ENCODE results near the gene SAAL1.

SAAL1 gene

DNA sequence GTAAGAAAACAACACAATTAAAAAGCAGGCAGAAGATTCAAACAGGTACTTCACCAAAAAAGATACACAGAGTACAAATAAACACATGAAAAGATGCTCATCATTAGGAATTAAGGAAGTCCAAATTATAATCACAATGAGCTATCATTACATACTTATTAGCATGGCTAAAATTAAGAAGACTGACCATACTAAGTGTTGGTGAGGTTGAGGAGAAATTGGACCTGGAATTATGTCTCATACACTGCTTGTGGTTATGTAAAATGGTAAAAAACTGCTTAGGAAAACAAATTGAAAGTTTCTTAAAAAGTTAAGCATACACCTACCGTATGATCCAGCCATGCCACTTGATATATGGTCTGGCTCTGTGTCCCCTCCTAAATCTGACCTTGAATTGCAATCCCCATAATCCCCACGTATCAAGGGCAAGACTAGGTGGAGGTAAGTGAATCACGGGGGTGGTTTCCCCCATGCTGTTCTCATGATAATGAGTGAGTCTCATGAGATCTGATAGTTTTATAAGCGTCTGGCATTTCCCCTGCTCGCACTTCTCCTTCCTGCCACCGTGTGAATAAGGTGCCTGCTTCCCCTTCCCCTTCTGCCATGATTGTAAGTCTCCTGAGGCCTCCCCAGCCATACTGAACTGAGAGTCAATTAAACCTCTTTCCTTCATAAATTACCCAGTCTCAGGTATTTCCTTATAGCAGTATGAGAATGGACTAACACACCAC is 4.8 kb downstream of the SAAL1 start:
- DNase-seq (ENCODE audit: low read depth, low spot score), result no peak
- H3K27ac ChIP-seq, result no peak overlapping the region
- H3K9ac ChIP-seq (ENCODE audit: insufficient read length), result no peak overlapping the region
- TF ChIP-seq EZH2 (IDR thresholded peaks at IDR 0.05) (no peak), FOXP2 (optimal IDR thresholded peaks at IDR 0.05; ENCODE audit: control extremely low read depth, extremely low read length, insufficient read depth) (no peak), POLR2AphosphoS5 (IDR thresholded peaks at IDR 0.05; ENCODE audit: borderline replicate concordance, low read depth, low read length) (no peak)
- H3K9me3 ChIP-seq (ENCODE audit: low read depth, low read length), result no peaks in the 10 kb centered on the region
- no peak overlapping the region for H3K4me3 ChIP-seq
- H3K36me3 ChIP-seq (ENCODE audit: insufficient read depth, low read length), result peaks cover 49% of the 10 kb centered on the region

DNA sequence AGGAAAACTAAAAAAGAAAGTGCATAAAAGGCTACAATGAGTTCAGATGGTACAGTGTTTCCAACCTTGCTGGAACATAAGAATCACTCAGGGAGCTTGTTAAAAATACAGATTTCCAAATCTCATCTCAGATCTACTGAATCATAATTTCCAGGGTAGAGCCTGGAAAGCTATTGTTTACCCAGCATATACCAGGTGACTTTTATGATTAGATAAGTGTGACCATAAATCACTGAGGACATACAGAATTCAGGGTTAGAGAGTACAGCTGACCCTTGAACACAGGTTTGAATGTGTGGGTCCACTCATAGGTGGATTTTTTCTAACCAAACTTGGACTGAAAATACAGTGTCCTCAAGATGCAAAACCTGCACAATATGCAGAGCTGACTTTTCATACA is 11.9 kb downstream of the SAAL1 start:
- Histone ChIP-seq H3K4me3 (no peak overlapping the region), H3K27ac (no peak overlapping the region), H3K36me3 (ENCODE audit: insufficient read depth, low read length) (peaks cover 64% of the 10 kb centered on the region), H3K9ac (ENCODE audit: insufficient read length) (no peak overlapping the region), H3K9me3 (ENCODE audit: low read depth, low read length) (no peaks in the 10 kb centered on the region)
- no peak for TF ChIP-seq POLR2AphosphoS5 (IDR thresholded peaks at IDR 0.05; ENCODE audit: borderline replicate concordance, low read depth, low read length)
- TF ChIP-seq EZH2 (IDR thresholded peaks at IDR 0.05), result no peak
- TF ChIP-seq FOXP2 (optimal IDR thresholded peaks at IDR 0.05; ENCODE audit: control extremely low read depth, extremely low read length, insufficient read depth), result no peak
- DNase-seq (ENCODE audit: low read depth, low spot score), result no peak

- H3K36me3 ChIP-seq (ENCODE audit: insufficient read depth, low read length), result peaks cover 85% of the 10 kb centered on the region
- no peak overlapping the region for H3K9ac ChIP-seq (ENCODE audit: insufficient read length)
- H3K27ac ChIP-seq, result no peak overlapping the region
- no peak for DNase-seq (ENCODE audit: low read depth, low spot score)
- H3K9me3 ChIP-seq (ENCODE audit: low read depth, low read length), result no peaks in the 10 kb centered on the region
- H3K4me3 ChIP-seq, result no peak overlapping the region
- TF ChIP-seq EZH2 (IDR thresholded peaks at IDR 0.05) (no peak), POLR2AphosphoS5 (IDR thresholded peaks at IDR 0.05; ENCODE audit: borderline replicate concordance, low read depth, low read length) (no peak)
Measured at GRCh38 chr11:18091731-18092130, 14.2 kb downstream of the SAAL1 start.

DNA sequence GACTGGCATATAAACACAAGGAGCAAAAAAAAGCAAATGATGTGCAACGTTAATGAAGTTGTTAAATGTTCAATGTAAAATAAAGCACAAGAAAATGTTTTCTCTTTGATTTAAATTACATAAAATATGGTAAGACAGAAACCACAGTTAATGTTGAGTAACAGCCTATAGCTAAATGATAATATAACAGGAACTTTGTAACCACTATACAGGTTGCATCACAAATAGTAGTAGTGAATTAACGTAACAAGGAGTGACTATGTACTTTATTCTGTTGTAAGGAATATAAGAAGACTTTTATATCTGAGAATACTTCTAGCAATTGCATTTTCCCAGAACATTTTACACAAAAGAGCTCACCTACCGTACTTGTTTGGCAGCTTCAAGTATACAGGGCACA is 16.9 kb downstream of the SAAL1 start:
- DNase-seq (ENCODE audit: low read depth, low spot score), result no peak
- TF ChIP-seq EZH2 (IDR thresholded peaks at IDR 0.05), result no peak
- no peak for TF ChIP-seq POLR2AphosphoS5 (IDR thresholded peaks at IDR 0.05; ENCODE audit: borderline replicate concordance, low read depth, low read length)
- no peak for TF ChIP-seq FOXP2 (optimal IDR thresholded peaks at IDR 0.05; ENCODE audit: control extremely low read depth, extremely low read length, insufficient read depth)
- Histone ChIP-seq H3K27ac (no peak overlapping the region), H3K9me3 (ENCODE audit: low read depth, low read length) (no peaks in the 10 kb centered on the region), H3K9ac (ENCODE audit: insufficient read length) (no peak overlapping the region), H3K4me3 (no peak overlapping the region), H3K36me3 (ENCODE audit: insufficient read depth, low read length) (peaks cover 88% of the 10 kb centered on the region)

DNA sequence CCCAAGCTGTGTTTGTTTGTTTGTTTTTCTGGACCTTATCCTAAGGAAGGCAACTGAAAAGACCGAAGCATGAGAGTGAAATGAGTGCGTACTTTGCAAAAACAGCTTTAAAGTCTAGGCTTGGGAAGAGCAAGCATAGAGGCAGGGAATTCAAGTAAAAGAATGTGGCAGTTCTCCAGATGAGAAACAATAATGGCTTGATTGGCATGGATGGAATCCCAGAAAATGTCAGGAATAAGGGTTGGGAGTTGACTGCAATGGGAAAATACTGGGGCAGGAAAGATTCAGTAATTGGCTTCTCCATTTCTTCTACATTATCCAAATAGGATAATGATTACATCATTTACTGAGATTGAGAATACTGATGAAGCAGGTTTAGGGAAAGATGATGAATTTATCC is 17.5 kb downstream of the SAAL1 start:
- TF ChIP-seq EZH2 (IDR thresholded peaks at IDR 0.05) (no peak), POLR2AphosphoS5 (IDR thresholded peaks at IDR 0.05; ENCODE audit: borderline replicate concordance, low read depth, low read length) (no peak), FOXP2 (optimal IDR thresholded peaks at IDR 0.05; ENCODE audit: control extremely low read depth, extremely low read length, insufficient read depth) (no peak)
- peaks cover 88% of the 10 kb centered on the region for H3K36me3 ChIP-seq (ENCODE audit: insufficient read depth, low read length)
- no peak overlapping the region for H3K9ac ChIP-seq (ENCODE audit: insufficient read length)
- DNase-seq (ENCODE audit: low read depth, low spot score), result no peak
- no peaks in the 10 kb centered on the region for H3K9me3 ChIP-seq (ENCODE audit: low read depth, low read length)
- H3K27ac ChIP-seq, result no peak overlapping the region
- H3K4me3 ChIP-seq, result no peak overlapping the region

DNA sequence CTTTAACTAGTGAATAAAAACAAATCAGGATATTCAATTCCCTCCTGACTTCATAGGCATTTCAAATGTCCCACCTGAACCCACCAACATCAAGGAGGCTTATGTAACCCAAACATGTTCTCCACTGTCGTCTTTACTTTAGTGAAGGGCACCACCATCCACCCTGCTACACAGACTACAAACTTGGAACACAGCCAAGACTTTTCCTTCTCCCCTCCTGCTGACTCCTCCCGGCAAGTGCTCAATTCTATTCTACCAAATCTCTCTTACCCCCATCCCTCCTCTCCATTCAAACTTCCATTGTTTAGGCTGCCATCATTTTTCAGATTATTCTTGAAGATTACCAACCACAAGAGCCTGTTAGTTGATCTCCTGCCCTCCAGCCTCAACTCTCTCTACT is 24.3 kb downstream of the SAAL1 start:
- no peak overlapping the region for H3K9ac ChIP-seq (ENCODE audit: insufficient read length)
- no peak for DNase-seq (ENCODE audit: low read depth, low spot score)
- no peak overlapping the region for H3K27ac ChIP-seq
- TF ChIP-seq FOXP2 (optimal IDR thresholded peaks at IDR 0.05; ENCODE audit: control extremely low read depth, extremely low read length, insufficient read depth) (no peak), EZH2 (IDR thresholded peaks at IDR 0.05) (no peak), POLR2AphosphoS5 (IDR thresholded peaks at IDR 0.05; ENCODE audit: borderline replicate concordance, low read depth, low read length) (no peak)
- no peak overlapping the region for H3K4me3 ChIP-seq
- no peaks in the 10 kb centered on the region for H3K9me3 ChIP-seq (ENCODE audit: low read depth, low read length)
- peaks cover 66% of the 10 kb centered on the region for H3K36me3 ChIP-seq (ENCODE audit: insufficient read depth, low read length)

GRCh38 chr11:18080451-18080850 is 25.4 kb downstream of the SAAL1 start:
- TF ChIP-seq EZH2 (IDR thresholded peaks at IDR 0.05) (no peak), FOXP2 (optimal IDR thresholded peaks at IDR 0.05; ENCODE audit: control extremely low read depth, extremely low read length, insufficient read depth) (no peak), POLR2AphosphoS5 (IDR thresholded peaks at IDR 0.05; ENCODE audit: borderline replicate concordance, low read depth, low read length) (no peak)
- no peaks in the 10 kb centered on the region for H3K9me3 ChIP-seq (ENCODE audit: low read depth, low read length)
- H3K36me3 ChIP-seq (ENCODE audit: insufficient read depth, low read length), result peaks cover 61% of the 10 kb centered on the region
- no peak overlapping the region for H3K27ac ChIP-seq
- DNase-seq (ENCODE audit: low read depth, low spot score), result no peak
- H3K4me3 ChIP-seq, result no peak overlapping the region
- H3K9ac ChIP-seq (ENCODE audit: insufficient read length), result no peak overlapping the region

- Histone ChIP-seq H3K27ac (no peak overlapping the region), H3K36me3 (ENCODE audit: insufficient read depth, low read length) (peaks cover 48% of the 10 kb centered on the region), H3K4me3 (no peak overlapping the region), H3K9ac (ENCODE audit: insufficient read length) (no peak overlapping the region), H3K9me3 (ENCODE audit: low read depth, low read length) (no peaks in the 10 kb centered on the region)
- no peak for DNase-seq (ENCODE audit: low read depth, low spot score)
- no peak for TF ChIP-seq EZH2 (IDR thresholded peaks at IDR 0.05)
- TF ChIP-seq POLR2AphosphoS5 (IDR thresholded peaks at IDR 0.05; ENCODE audit: borderline replicate concordance, low read depth, low read length), result no peak
- TF ChIP-seq FOXP2 (optimal IDR thresholded peaks at IDR 0.05; ENCODE audit: control extremely low read depth, extremely low read length, insufficient read depth), result no peak
Measured at GRCh38 chr11:18078909-18079308, 27.0 kb downstream of the SAAL1 start.

GRCh38 chr11:18075444-18075843 is 30.4 kb downstream of the SAAL1 start:
- Histone ChIP-seq H3K27ac (no peak overlapping the region), H3K4me3 (no peak overlapping the region), H3K36me3 (ENCODE audit: insufficient read depth, low read length) (peaks cover 18% of the 10 kb centered on the region), H3K9me3 (ENCODE audit: low read depth, low read length) (no peaks in the 10 kb centered on the region), H3K9ac (ENCODE audit: insufficient read length) (no peak overlapping the region)
- no peak for DNase-seq (ENCODE audit: low read depth, low spot score)
- TF ChIP-seq POLR2AphosphoS5 (IDR thresholded peaks at IDR 0.05; ENCODE audit: borderline replicate concordance, low read depth, low read length) (no peak), EZH2 (IDR thresholded peaks at IDR 0.05) (no peak), FOXP2 (optimal IDR thresholded peaks at IDR 0.05; ENCODE audit: control extremely low read depth, extremely low read length, insufficient read depth) (no peak)

Data from SK-N-MC (cell line).